Ovary (tissue), 3 donors: ENCODE results near the gene CLDN18.

Source experiments
- POLR2A ChIP-seq: fragments of 450-650 bp; IDR thresholded peaks from one replicate; pipeline ENCODE4 v1.6.1; 2017; ENCODE audit warnings: antibody characterized with exemption, mild to moderate bottlenecking, moderate library complexity
- TF ChIP-seq, protein P1 (sequence below), 3 donors: fragments of 450-650 bp in 2 of 3; fragments of 200-600 bp in 1 of 3; IDR thresholded peaks; one replicate each; pipeline versions ENCODE4 v1.5.1 to v1.8.0; 2016 to 2022; ENCODE audit warnings: antibody characterized with exemption in 3 of 3, mild to moderate bottlenecking in 1 of 3
- donor health status: DM: no; HTN: no; CAD: no.

- TF ChIP-seq POLR2A: no peak
- TF ChIP-seq, protein P1, sequence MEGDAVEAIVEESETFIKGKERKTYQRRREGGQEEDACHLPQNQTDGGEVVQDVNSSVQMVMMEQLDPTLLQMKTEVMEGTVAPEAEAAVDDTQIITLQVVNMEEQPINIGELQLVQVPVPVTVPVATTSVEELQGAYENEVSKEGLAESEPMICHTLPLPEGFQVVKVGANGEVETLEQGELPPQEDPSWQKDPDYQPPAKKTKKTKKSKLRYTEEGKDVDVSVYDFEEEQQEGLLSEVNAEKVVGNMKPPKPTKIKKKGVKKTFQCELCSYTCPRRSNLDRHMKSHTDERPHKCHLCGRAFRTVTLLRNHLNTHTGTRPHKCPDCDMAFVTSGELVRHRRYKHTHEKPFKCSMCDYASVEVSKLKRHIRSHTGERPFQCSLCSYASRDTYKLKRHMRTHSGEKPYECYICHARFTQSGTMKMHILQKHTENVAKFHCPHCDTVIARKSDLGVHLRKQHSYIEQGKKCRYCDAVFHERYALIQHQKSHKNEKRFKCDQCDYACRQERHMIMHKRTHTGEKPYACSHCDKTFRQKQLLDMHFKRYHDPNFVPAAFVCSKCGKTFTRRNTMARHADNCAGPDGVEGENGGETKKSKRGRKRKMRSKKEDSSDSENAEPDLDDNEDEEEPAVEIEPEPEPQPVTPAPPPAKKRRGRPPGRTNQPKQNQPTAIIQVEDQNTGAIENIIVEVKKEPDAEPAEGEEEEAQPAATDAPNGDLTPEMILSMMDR (IDR thresholded peaks at IDR 0.05): no peak
Measured at GRCh38 chr3:137990427-137990826, 19.5 kb upstream of the CLDN18 start.
